ENCODE data around the gene CCM2.
"Not testable (repeated sequence)": the region's sequence is repeated elsewhere in the genome, so short reads cannot be mapped to it uniquely, and the experiment has no call there.

CCM2 gene

GRCh38 chr7:45003789-45004188 lies 3.8 kb downstream of the CCM2 start:
- DNase-seq: no peak

GRCh38 chr7:45007106-45007505 lies 7.1 kb downstream of the CCM2 start:
- no peak for DNase-seq

GRCh38 chr7:45007571-45008328 lies 7.7 kb downstream of the CCM2 start:
- DNase-seq: no peak

GRCh38 chr7:45013465-45013967 lies 13.5 kb downstream of the CCM2 start:
- DNase-seq: no peak

- no peak for DNase-seq
Measured at GRCh38 chr7:45015313-45015712, 15.3 kb downstream of the CCM2 start.

- no peak for DNase-seq
Measured at GRCh38 chr7:45017253-45017652, 17.3 kb downstream of the CCM2 start.

- no peak for DNase-seq
Measured at GRCh38 chr7:45020915-45021314, 20.9 kb downstream of the CCM2 start.

- DNase-seq: no peak
Measured at GRCh38 chr7:45021604-45022296, 21.7 kb downstream of the CCM2 start.

GRCh38 chr7:45024126-45024744 lies 24.2 kb downstream of the CCM2 start:
- DNase-seq: no peak

- not testable (repeated sequence) for DNase-seq
Measured at GRCh38 chr7:45025473-45025872, 25.5 kb downstream of the CCM2 start.

GRCh38 chr7:45026013-45026412 lies 26.0 kb downstream of the CCM2 start:
- DNase-seq: no peak

- no peak for DNase-seq
Measured at GRCh38 chr7:45026984-45027773, 27.2 kb downstream of the CCM2 start.

GRCh38 chr7:45027774-45028114 lies 27.7 kb downstream of the CCM2 start:
- DNase-seq: no peak

- DNase-seq: no peak
Measured at GRCh38 chr7:45028138-45028919, 28.3 kb downstream of the CCM2 start.

GRCh38 chr7:45028920-45029344 lies 28.9 kb downstream of the CCM2 start:
- no peak for DNase-seq

- peak; percentile 22 to 84 (median 72) for DNase-seq
Measured at GRCh38 chr7:45031829-45032228, 31.8 kb downstream of the CCM2 start.

GRCh38 chr7:45032421-45032820 lies 32.4 kb downstream of the CCM2 start:
- no peak for DNase-seq

GRCh38 chr7:45033261-45033930 lies 33.4 kb downstream of the CCM2 start:
- no peak for DNase-seq

GRCh38 chr7:45033931-45034290 lies 33.9 kb downstream of the CCM2 start:
- DNase-seq: peak in 1 of 3 experiments; percentile 13

- not testable (repeated sequence) for DNase-seq
Measured at GRCh38 chr7:45034710-45035109, 34.7 kb downstream of the CCM2 start.

- no peak for DNase-seq
Measured at GRCh38 chr7:45035371-45035770, 35.4 kb downstream of the CCM2 start.

GRCh38 chr7:45035893-45036292 lies 35.9 kb downstream of the CCM2 start:
- peak in 2 of 3 experiments; percentile 29 to 67 for DNase-seq
